HuH-7 (cell line): ENCODE data around the gene HACE1.
"Not testable (repeated sequence)": the region's sequence is repeated elsewhere in the genome, so short reads cannot be mapped to it uniquely, and the experiment has no call there.

Experiments
- DNase-seq: peaks from one replicate; pipeline ENCODE4 v3.0.0; 2011; ENCODE audit warnings: low spot score

HACE1 gene

DNA sequence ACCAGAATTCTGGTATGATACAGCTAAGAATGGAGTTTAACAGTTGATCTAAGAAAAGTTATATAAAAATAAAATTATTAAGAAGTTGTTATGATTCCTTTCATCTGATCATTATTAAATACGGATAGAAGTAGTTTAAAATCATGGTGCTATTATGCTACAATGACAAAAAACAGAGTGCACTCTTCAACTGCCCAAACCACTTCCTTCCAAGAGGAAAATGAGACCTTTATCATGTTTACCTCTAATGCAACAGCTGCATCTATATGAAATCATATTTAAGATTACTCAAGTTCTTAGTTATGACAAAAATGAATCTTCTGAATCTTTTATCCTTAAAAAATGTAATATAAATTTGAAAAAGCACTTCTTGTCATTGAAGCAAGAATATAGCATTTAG, 31.2 kb downstream of the HACE1 start:
- no peak for DNase-seq

DNA sequence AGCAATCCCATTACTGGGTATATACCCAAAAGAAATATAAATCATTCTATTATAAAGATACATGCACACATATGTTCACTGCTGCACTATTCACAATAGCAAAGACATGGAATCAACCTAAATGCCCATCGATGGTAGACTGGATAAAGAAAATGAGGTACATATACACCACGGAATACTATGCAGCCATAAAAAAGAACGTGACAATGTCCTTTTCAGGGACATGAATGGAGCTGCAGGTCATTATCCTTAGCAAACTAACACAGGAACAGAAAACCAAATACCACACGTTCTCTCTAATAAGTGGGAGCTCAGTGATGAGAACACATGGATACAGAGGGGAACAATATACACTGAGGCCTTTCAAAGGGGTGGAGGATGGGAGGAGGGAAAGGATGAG, 38.9 kb downstream of the HACE1 start:
- DNase-seq: not testable (repeated sequence)

DNA sequence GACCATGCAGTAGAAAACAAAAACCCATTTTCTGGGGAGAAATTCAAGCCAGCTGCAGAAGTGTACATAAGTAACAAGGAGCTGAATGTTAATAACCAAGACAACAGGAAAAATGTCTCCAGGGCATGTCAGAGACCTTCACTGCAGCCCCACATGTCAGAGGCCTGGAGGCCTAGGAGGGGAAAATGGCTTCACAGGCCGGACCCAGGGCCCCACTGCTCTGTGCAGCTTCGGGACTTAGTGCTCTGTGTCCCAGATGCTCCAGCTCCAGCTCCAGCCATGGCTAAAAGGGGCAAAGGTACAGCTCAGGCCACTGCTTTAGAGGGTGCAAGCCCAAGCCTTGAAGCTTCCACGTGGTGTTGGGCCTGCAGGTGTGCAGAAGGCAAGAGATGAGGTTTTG, 43.6 kb downstream of the HACE1 start:
- DNase-seq: no peak

DNA sequence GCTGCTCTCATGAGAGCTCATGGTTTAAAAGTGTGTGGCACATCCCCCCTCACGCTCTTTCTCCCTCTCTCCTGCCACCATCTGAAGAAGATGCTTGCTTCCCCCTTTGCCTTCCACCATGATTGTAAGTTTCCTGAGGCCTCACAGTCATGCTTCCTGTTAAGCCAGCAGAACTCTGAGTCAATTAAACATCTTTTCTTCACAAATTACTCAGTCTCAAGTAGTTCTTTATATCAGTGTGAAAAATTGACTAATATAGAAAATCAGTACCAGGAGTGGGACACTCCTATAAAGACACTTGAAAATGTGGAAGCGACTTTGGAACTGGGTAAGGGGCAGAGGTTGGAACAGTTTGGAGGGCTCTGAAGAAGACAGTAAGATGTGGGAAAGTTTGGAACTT, 45.0 kb downstream of the HACE1 start:
- no peak for DNase-seq

- DNase-seq: no peak
These were observed 46.2 kb downstream of the HACE1 start for GRCh38 chr6:104813552-104813951.

GRCh38 chr6:104809116-104809515, 50.6 kb downstream of the HACE1 start:
- no peak for DNase-seq

GRCh38 chr6:104805335-104805734, 54.4 kb downstream of the HACE1 start:
- DNase-seq: not testable (repeated sequence)

DNA sequence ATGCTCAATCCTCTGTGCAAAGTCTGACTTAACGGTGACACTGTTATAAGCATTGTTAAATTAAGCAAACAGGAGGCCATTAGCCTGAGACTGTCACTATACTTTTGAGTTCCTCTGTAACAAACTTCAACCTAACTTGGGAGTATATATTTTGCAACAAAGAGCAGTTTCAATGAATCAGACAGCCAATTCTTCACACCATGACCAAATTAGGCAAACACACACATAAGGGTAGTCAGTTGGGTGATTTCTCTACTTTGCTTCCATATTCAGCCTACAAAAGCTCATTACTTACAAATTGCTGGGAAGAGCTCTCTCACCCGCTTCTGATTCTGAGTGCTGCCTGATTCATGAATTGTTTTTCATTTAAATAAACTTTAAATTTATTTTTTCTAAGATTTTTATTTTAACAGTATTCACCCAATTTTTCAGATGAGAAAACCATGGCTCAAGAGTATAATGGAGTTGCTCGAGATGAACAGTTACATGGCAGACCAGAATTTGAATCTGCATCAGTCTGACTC, 60.5 kb downstream of the HACE1 start:
- no peak for DNase-seq

DNA sequence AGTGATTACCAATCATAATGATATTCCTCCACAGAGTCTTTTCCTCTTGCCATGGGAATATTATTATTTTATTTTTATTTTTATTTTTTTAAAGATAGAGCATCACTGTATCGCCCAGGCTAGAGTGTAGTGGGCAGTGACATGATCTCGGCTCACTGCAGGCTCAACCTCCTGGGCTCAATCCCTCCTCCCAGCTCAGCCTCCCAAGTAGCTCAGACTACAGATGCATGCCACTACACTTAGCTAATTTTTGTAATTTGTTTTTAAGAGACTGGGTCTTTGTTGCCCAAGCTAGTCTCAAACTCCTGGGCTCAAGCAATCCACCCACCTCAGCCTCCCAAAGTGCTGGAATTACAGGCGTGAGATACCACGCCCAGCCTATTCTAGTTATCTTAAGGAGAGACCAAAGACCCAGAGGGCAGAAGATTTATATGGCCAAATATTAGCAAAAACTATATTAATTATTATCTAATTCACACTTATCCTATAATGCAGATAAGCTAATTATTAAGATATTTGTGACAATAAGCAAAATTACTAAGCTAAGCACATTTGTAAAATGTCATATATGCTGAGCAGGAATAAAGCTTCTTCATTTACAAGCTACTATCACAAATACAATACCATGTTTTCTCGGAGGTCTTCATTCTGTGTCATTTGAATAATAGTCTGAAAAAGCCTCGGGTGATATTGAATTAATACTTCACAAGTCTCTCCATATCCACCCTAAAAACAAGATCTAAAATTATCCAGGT, 63.5 kb downstream of the HACE1 start:
- DNase-seq: no peak

- DNase-seq: peak; percentile 50
These were observed 64.4 kb downstream of the HACE1 start for GRCh38 chr6:104795363-104795762.

DNA sequence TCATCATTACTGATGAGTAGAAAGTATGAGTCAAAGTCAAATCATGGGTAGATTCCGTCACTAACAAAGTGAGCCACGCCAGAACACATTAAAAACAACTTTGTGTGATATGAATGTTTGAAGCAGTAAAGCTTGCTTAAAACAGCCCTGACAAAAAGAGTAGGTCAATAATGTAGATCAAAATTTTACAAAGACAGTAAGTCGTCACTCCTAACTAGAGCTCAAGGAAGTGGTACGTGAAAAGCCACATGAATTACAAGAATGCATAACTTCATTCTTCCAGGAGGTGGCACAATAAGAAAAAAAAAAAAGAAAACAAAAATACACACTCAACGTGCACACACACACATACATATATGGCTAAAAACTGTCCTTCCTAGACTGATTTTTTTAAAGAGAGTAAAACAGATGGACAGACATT, 69.9 kb downstream of the HACE1 start:
- peak; percentile 13 for DNase-seq

GRCh38 chr6:104788400-104788799, 71.3 kb downstream of the HACE1 start:
- no peak for DNase-seq

- DNase-seq: no peak
These were observed 72.4 kb downstream of the HACE1 start for GRCh38 chr6:104787305-104787704.

DNA sequence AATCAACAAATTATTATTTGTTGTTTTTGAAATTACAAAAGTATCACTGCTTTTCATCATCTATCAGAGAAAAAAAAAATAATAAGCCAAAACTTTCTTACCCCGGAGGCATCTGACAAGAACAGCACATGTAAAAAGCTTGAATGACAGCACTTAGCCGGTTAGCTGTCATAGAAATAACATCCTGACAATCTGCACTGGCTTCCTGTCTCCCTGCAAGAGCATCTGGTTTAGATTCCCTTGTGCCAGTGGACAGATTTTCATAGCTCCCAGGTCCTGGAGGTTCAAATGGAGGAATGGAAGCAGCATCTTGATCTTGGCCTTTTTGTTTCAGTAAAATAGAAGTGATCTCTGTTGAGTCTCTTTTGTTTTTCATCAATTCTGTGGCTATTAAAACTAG, 74.8 kb downstream of the HACE1 start:
- DNase-seq: no peak

- DNase-seq: peak; percentile 16
These were observed 88.4 kb downstream of the HACE1 start for GRCh38 chr6:104771258-104771832.

- DNase-seq: no peak
These were observed 90.8 kb downstream of the HACE1 start for GRCh38 chr6:104768906-104769305.

DNA sequence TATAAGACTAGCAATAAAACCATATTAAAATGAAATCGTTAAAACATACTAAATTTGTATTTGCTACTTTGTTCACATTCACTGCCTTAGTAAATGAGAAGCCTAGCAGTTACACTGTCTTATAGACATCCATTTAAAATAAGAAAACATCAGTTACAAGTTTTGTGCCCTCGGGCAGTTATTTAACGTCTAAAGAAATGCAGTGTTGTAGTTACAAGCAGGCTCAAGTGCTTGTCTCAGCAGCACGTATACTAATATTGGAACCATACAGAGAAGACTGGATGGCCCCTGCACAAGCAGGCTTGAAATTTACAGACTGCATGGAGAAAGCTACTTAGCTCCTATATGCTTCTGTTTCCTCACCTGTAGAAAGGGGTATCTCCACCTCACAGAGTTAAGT, 93.1 kb downstream of the HACE1 start:
- DNase-seq: no peak

GRCh38 chr6:104754788-104755409, 104.8 kb downstream of the HACE1 start:
- no peak for DNase-seq

- no peak for DNase-seq
These were observed 106.5 kb downstream of the HACE1 start for GRCh38 chr6:104753251-104753650.

DNA sequence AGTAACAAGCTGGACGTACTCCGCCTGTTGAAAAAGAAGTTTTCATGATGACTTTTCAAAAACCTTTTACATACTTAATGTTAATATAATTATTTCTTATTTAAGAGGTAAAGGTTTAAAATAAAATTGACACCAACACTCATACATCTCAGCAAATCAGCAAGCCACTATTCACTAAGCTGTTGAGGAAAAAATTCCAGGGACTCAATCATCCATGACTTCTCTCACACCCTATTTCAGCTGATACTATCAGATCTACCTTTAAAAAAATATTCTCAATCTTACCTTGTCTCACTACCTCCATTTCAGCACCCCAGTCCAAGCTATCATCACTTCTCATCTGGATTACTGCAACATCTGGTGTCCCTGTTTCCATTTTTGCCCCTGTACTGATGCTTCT, 109.3 kb downstream of the HACE1 start:
- no peak for DNase-seq

- DNase-seq: not testable (repeated sequence)
These were observed 120.6 kb downstream of the HACE1 start for GRCh38 chr6:104739124-104739523.

DNA sequence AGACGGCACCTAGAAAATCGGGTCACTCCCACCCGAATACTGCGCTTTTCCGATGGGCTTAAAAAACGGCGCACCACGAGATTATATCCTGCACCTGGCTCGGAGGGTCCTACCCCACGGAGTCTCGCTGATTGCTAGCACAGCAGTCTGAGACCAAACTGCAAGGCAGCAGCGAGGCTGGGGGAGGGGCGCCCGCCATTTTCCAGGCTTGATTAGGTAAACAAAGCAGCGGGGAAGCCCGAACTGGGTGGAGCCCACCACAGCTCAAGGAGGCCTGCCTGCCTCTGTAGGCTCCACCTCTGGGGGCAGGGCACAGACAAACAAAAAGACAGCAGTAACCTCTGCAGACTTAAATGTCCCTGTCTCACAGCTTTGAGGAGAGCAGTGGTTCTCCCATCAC, 122.2 kb downstream of the HACE1 start:
- not testable (repeated sequence) for DNase-seq

DNA sequence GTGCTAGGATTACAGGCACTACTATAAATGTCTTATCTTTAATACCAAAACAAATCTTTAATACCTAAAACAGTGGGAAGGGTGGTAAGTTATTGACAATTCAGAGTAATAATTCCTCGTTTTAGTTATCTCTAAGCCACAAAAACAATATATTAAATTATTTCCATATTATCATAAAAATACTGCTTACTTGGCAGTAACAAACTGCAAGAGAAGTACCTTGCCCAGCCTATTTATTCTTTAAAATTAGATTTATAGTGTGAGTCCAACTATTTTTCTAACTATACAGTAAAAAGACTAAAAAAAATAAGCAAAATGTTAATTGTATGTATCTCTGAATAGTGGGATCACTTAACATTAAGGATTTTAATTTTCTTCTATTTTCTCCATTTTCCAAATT, 123.2 kb downstream of the HACE1 start:
- DNase-seq: no peak
